ENCODE data around the gene ZFAND4.
"Not testable (repeated sequence)": the region's sequence is repeated elsewhere in the genome, so short reads cannot be mapped to it uniquely, and the experiment has no call there.

The ZFAND4 gene

GRCh38 chr10:45586028-45586824, 86.3 kb downstream of the ZFAND4 start:
- no peak for DNase-seq

- peak in 1 of 2 donors; percentile 25 for DNase-seq
Observed at GRCh38 chr10:45585131-45585530, 87.4 kb downstream of the ZFAND4 start.

GRCh38 chr10:45582386-45582781, 90.2 kb downstream of the ZFAND4 start:
- no peak for DNase-seq

- no peak for DNase-seq
Observed at GRCh38 chr10:45581582-45582385, 90.8 kb downstream of the ZFAND4 start.

- no peak for DNase-seq
Observed at GRCh38 chr10:45581216-45581549, 91.4 kb downstream of the ZFAND4 start.

GRCh38 chr10:45580371-45581215, 92.0 kb downstream of the ZFAND4 start:
- DNase-seq = no peak

- no peak for DNase-seq
Observed at GRCh38 chr10:45578384-45578971, 94.1 kb downstream of the ZFAND4 start.

- DNase-seq = no peak
Observed at GRCh38 chr10:45575966-45576597, 96.5 kb downstream of the ZFAND4 start.

GRCh38 chr10:45575032-45575761, 97.4 kb downstream of the ZFAND4 start:
- DNase-seq = not testable (repeated sequence)

GRCh38 chr10:45569471-45569870, 103.1 kb downstream of the ZFAND4 start:
- no peak for DNase-seq

- no peak for DNase-seq
Observed at GRCh38 chr10:45566415-45566814, 106.2 kb downstream of the ZFAND4 start.
